ENCODE results near the gene BEGAIN.

Gene BEGAIN

GRCh38 chr14:100616854-100617409 is 29.7 kb upstream of the BEGAIN start:
- H3K4me3 ChIP-seq (ENCODE audit: low read depth, low read length): no peak overlapping the region

- no peak overlapping the region for H3K4me3 ChIP-seq (ENCODE audit: low read depth, low read length)
These were observed 28.8 kb upstream of the BEGAIN start for GRCh38 chr14:100615736-100616695.

- no peak overlapping the region for H3K4me3 ChIP-seq (ENCODE audit: low read depth, low read length)
These were observed 27.6 kb upstream of the BEGAIN start for GRCh38 chr14:100614803-100615202.

- no peak overlapping the region for H3K4me3 ChIP-seq (ENCODE audit: low read depth, low read length)
These were observed 25.8 kb upstream of the BEGAIN start for GRCh38 chr14:100612986-100613385.

- H3K4me3 ChIP-seq (ENCODE audit: low read depth, low read length): no peak overlapping the region
These were observed 24.7 kb upstream of the BEGAIN start for GRCh38 chr14:100611811-100612480.

GRCh38 chr14:100610511-100611217 is 23.4 kb upstream of the BEGAIN start:
- no peak overlapping the region for H3K4me3 ChIP-seq (ENCODE audit: low read depth, low read length)

- H3K4me3 ChIP-seq (ENCODE audit: low read depth, low read length): no peak overlapping the region
These were observed 22.7 kb upstream of the BEGAIN start for GRCh38 chr14:100609941-100610391.

- H3K4me3 ChIP-seq (ENCODE audit: low read depth, low read length): no peak overlapping the region
These were observed 22.2 kb upstream of the BEGAIN start for GRCh38 chr14:100609331-100609870.

GRCh38 chr14:100608586-100609330 is 21.5 kb upstream of the BEGAIN start:
- H3K4me3 ChIP-seq (ENCODE audit: low read depth, low read length): no peak overlapping the region

GRCh38 chr14:100608064-100608463 is 20.8 kb upstream of the BEGAIN start:
- H3K4me3 ChIP-seq (ENCODE audit: low read depth, low read length): no peak overlapping the region

- H3K4me3 ChIP-seq (ENCODE audit: low read depth, low read length): no peak overlapping the region
These were observed 20.4 kb upstream of the BEGAIN start for GRCh38 chr14:100607611-100607956.

GRCh38 chr14:100606687-100607610 is 19.7 kb upstream of the BEGAIN start:
- no peak overlapping the region for H3K4me3 ChIP-seq (ENCODE audit: low read depth, low read length)

GRCh38 chr14:100605706-100606686 is 18.8 kb upstream of the BEGAIN start:
- H3K4me3 ChIP-seq (ENCODE audit: low read depth, low read length): no peak overlapping the region

- no peak overlapping the region for H3K4me3 ChIP-seq (ENCODE audit: low read depth, low read length)
These were observed 18.0 kb upstream of the BEGAIN start for GRCh38 chr14:100605230-100605629.

GRCh38 chr14:100604709-100605108 is 17.5 kb upstream of the BEGAIN start:
- H3K4me3 ChIP-seq (ENCODE audit: low read depth, low read length): no peak overlapping the region

- no peak overlapping the region for H3K4me3 ChIP-seq (ENCODE audit: low read depth, low read length)
These were observed 16.9 kb upstream of the BEGAIN start for GRCh38 chr14:100604121-100604501.

GRCh38 chr14:100603341-100604120 is 16.3 kb upstream of the BEGAIN start:
- H3K4me3 ChIP-seq (ENCODE audit: low read depth, low read length): no peak overlapping the region
